ENCODE data around the gene CAB39. TPM values are rescaled to one million over a fixed set of nuclear protein-coding genes. Genes with fewer than 3 reads are reported as not detected.

Gene CAB39
- total RNA-seq, 1 donor from 2014 or later, result 66.6 TPM

GRCh38 chr2:230805353-230806017 is 92.8 kb downstream of the CAB39 start:
- no peak for DNase-seq (ENCODE audit: low read depth)
- FAIRE-seq, result no peak

GRCh38 chr2:230807729-230808128 is 95.1 kb downstream of the CAB39 start:
- DNase-seq (ENCODE audit: low read depth), result no peak
- H3K4me3 Mint-ChIP-seq (ENCODE audit: unreplicated experiment), result no peak overlapping the region
- H3K9me3 Mint-ChIP-seq (ENCODE audit: unreplicated experiment), result no peaks in the 10 kb centered on the region
- Histone ChIP-seq H4K20me1 (ENCODE audit: insufficient read depth, low read length) (peaks cover 15% of the 10 kb centered on the region), H3K4me3 (ENCODE audit: insufficient read depth, low read depth, low read length) (no peak overlapping the region), H3K4me1 (ENCODE audit: insufficient read depth, low read length) (no peaks in the 10 kb centered on the region), H3K27me3 (ENCODE audit: insufficient read depth, low read length) (no peaks in the 10 kb centered on the region), H3K79me2 (ENCODE audit: insufficient read depth, low read length) (peaks cover 5% of the 10 kb centered on the region), H3K4me2 (ENCODE audit: low read length) (no peak overlapping the region), H3K9me3 (ENCODE audit: insufficient read depth, low read depth, low read length) (no peaks in the 10 kb centered on the region), H3K27ac (ENCODE audit: low read depth, low read length) (no peak overlapping the region), H3K36me3 (ENCODE audit: insufficient read depth, low read length) (peaks cover 25% of the 10 kb centered on the region), H2AFZ (ENCODE audit: low read depth, low read length) (no peak overlapping the region), H3K9ac (ENCODE audit: low read length) (no peak overlapping the region)
- H3K36me3 Mint-ChIP-seq (ENCODE audit: low read depth, unreplicated experiment), result peaks cover 24% of the 10 kb centered on the region
- TF ChIP-seq CTCF (IDR thresholded peaks at IDR 0.05; ENCODE audit: insufficient read depth, low read depth, low read length), result no peak
- TF ChIP-seq EZH2 (IDR thresholded peaks at IDR 0.05; ENCODE audit: insufficient read depth, low read length), result no peak
- FAIRE-seq, result no peak
- H3K27me3 Mint-ChIP-seq (ENCODE audit: low read depth, unreplicated experiment), result no peaks in the 10 kb centered on the region
- no peak overlapping the region for H3K27ac Mint-ChIP-seq (ENCODE audit: unreplicated experiment)
- no peaks in the 10 kb centered on the region for H3K4me1 Mint-ChIP-seq (ENCODE audit: low read depth, unreplicated experiment)

More at GRCh38 chr2:230805353-230806017, 92.8 kb downstream of the CAB39 start:
- Mint-ChIP-seq H3K27me3 (ENCODE audit: low read depth, unreplicated experiment) (no peaks in the 10 kb centered on the region), H3K36me3 (ENCODE audit: low read depth, unreplicated experiment) (peaks cover 27% of the 10 kb centered on the region), H3K9me3 (ENCODE audit: unreplicated experiment) (no peaks in the 10 kb centered on the region), H3K4me3 (ENCODE audit: unreplicated experiment) (no peak overlapping the region), H3K4me1 (ENCODE audit: low read depth, unreplicated experiment) (no peaks in the 10 kb centered on the region), H3K27ac (ENCODE audit: unreplicated experiment) (no peak overlapping the region)
- Histone ChIP-seq H3K4me1 (ENCODE audit: insufficient read depth, low read length) (no peaks in the 10 kb centered on the region), H2AFZ (ENCODE audit: low read depth, low read length) (no peak overlapping the region), H3K9me3 (ENCODE audit: insufficient read depth, low read depth, low read length) (no peaks in the 10 kb centered on the region), H3K9ac (ENCODE audit: low read length) (no peak overlapping the region), H3K4me3 (ENCODE audit: insufficient read depth, low read depth, low read length) (no peak overlapping the region), H3K36me3 (ENCODE audit: insufficient read depth, low read length) (peaks cover 15% of the 10 kb centered on the region), H4K20me1 (ENCODE audit: insufficient read depth, low read length) (peaks cover 11% of the 10 kb centered on the region), H3K27me3 (ENCODE audit: insufficient read depth, low read length) (no peaks in the 10 kb centered on the region), H3K27ac (ENCODE audit: low read depth, low read length) (no peak overlapping the region), H3K79me2 (ENCODE audit: insufficient read depth, low read length) (peaks cover 5% of the 10 kb centered on the region), H3K4me2 (ENCODE audit: low read length) (no peak overlapping the region)
- TF ChIP-seq CTCF (IDR thresholded peaks at IDR 0.05; ENCODE audit: insufficient read depth, low read depth, low read length), result no peak
- no peak for TF ChIP-seq EZH2 (IDR thresholded peaks at IDR 0.05; ENCODE audit: insufficient read depth, low read length)

- H3K36me3 ChIP-seq (ENCODE audit: insufficient read depth, low read length), result peaks cover 28% of the 10 kb centered on the region
- no peaks in the 10 kb centered on the region for H3K9me3 ChIP-seq (ENCODE audit: insufficient read depth, low read depth, low read length)
- no peak overlapping the region for H3K4me3 Mint-ChIP-seq (ENCODE audit: unreplicated experiment)
- peaks cover under 1% of the 10 kb centered on the region for H3K4me1 Mint-ChIP-seq (ENCODE audit: low read depth, unreplicated experiment)
- no peaks in the 10 kb centered on the region for H3K4me1 ChIP-seq (ENCODE audit: insufficient read depth, low read length)
- no peaks in the 10 kb centered on the region for H3K27me3 Mint-ChIP-seq (ENCODE audit: low read depth, unreplicated experiment)
- H3K4me2 ChIP-seq (ENCODE audit: low read length), result no peak overlapping the region
- H3K27ac Mint-ChIP-seq (ENCODE audit: unreplicated experiment), result no peak overlapping the region
- no peaks in the 10 kb centered on the region for H3K9me3 Mint-ChIP-seq (ENCODE audit: unreplicated experiment)
- H2AFZ ChIP-seq (ENCODE audit: low read depth, low read length), result no peak overlapping the region
- no peak overlapping the region for H3K4me3 ChIP-seq (ENCODE audit: insufficient read depth, low read depth, low read length)
- TF ChIP-seq CTCF (IDR thresholded peaks at IDR 0.05; ENCODE audit: insufficient read depth, low read depth, low read length) (no peak), EZH2 (IDR thresholded peaks at IDR 0.05; ENCODE audit: insufficient read depth, low read length) (no peak)
- no peak for FAIRE-seq
- peaks cover 17% of the 10 kb centered on the region for H4K20me1 ChIP-seq (ENCODE audit: insufficient read depth, low read length)
- peaks cover 5% of the 10 kb centered on the region for H3K79me2 ChIP-seq (ENCODE audit: insufficient read depth, low read length)
- H3K27me3 ChIP-seq (ENCODE audit: insufficient read depth, low read length), result no peaks in the 10 kb centered on the region
- H3K27ac ChIP-seq (ENCODE audit: low read depth, low read length), result no peak overlapping the region
- no peak for DNase-seq (ENCODE audit: low read depth)
- peaks cover 13% of the 10 kb centered on the region for H3K36me3 Mint-ChIP-seq (ENCODE audit: low read depth, unreplicated experiment)
- no peak overlapping the region for H3K9ac ChIP-seq (ENCODE audit: low read length)
Observed at GRCh38 chr2:230809015-230809414, 96.4 kb downstream of the CAB39 start.
